Measurements from ENCODE around the gene RGS8. TPM values are rescaled to one million over a fixed set of nuclear protein-coding genes. Genes with fewer than 3 reads are reported as not detected.

Gene RGS8
- total RNA-seq, 1 donor from 2014 or later: 0.04 TPM

- no peak for TF ChIP-seq CTCF (IDR thresholded peaks at IDR 0.05; ENCODE audit: insufficient read depth, low read length, poor library complexity, severe bottlenecking)
- H3K4me3 ChIP-seq (ENCODE audit: low read depth, low read length): no peak overlapping the region
- H3K36me3 ChIP-seq (ENCODE audit: control insufficient read depth, insufficient read depth, low read length): no peaks in the 10 kb centered on the region
- no peaks in the 10 kb centered on the region for H3K27me3 ChIP-seq (ENCODE audit: control insufficient read depth, insufficient read depth, low read length)
- no peak for DNase-seq (ENCODE audit: low read depth)
These were observed 25.5 kb upstream of the RGS8 start for GRCh38 chr1:182709855-182710254.

- no peak for DNase-seq (ENCODE audit: low read depth)
- Histone ChIP-seq H3K4me3 (ENCODE audit: low read depth, low read length) (no peak overlapping the region), H3K36me3 (ENCODE audit: control insufficient read depth, insufficient read depth, low read length) (no peaks in the 10 kb centered on the region), H3K27me3 (ENCODE audit: control insufficient read depth, insufficient read depth, low read length) (no peaks in the 10 kb centered on the region)
- no peak for TF ChIP-seq CTCF (IDR thresholded peaks at IDR 0.05; ENCODE audit: insufficient read depth, low read length, poor library complexity, severe bottlenecking)
These were observed 24.9 kb upstream of the RGS8 start for GRCh38 chr1:182709225-182709764.

GRCh38 chr1:182707122-182707521 lies 22.7 kb upstream of the RGS8 start:
- Histone ChIP-seq H3K27me3 (ENCODE audit: control insufficient read depth, insufficient read depth, low read length) (no peaks in the 10 kb centered on the region), H3K36me3 (ENCODE audit: control insufficient read depth, insufficient read depth, low read length) (no peaks in the 10 kb centered on the region), H3K4me3 (ENCODE audit: low read depth, low read length) (no peak overlapping the region)
- no peak for TF ChIP-seq CTCF (IDR thresholded peaks at IDR 0.05; ENCODE audit: insufficient read depth, low read length, poor library complexity, severe bottlenecking)
- no peak for DNase-seq (ENCODE audit: low read depth)

GRCh38 chr1:182704677-182705076 lies 20.3 kb upstream of the RGS8 start:
- no peak for TF ChIP-seq CTCF (IDR thresholded peaks at IDR 0.05; ENCODE audit: insufficient read depth, low read length, poor library complexity, severe bottlenecking)
- H3K36me3 ChIP-seq (ENCODE audit: control insufficient read depth, insufficient read depth, low read length): no peaks in the 10 kb centered on the region
- H3K27me3 ChIP-seq (ENCODE audit: control insufficient read depth, insufficient read depth, low read length): no peaks in the 10 kb centered on the region
- no peak overlapping the region for H3K4me3 ChIP-seq (ENCODE audit: low read depth, low read length)
- no peak for DNase-seq (ENCODE audit: low read depth)

GRCh38 chr1:182703539-182703938 lies 19.2 kb upstream of the RGS8 start:
- Histone ChIP-seq H3K36me3 (ENCODE audit: control insufficient read depth, insufficient read depth, low read length) (no peaks in the 10 kb centered on the region), H3K4me3 (ENCODE audit: low read depth, low read length) (no peak overlapping the region), H3K27me3 (ENCODE audit: control insufficient read depth, insufficient read depth, low read length) (no peaks in the 10 kb centered on the region)
- no peak for DNase-seq (ENCODE audit: low read depth)
- no peak for TF ChIP-seq CTCF (IDR thresholded peaks at IDR 0.05; ENCODE audit: insufficient read depth, low read length, poor library complexity, severe bottlenecking)

- no peak for DNase-seq (ENCODE audit: low read depth)
- Histone ChIP-seq H3K4me3 (ENCODE audit: low read depth, low read length) (no peak overlapping the region), H3K36me3 (ENCODE audit: control insufficient read depth, insufficient read depth, low read length) (no peaks in the 10 kb centered on the region)
These were observed 18.6 kb upstream of the RGS8 start for GRCh38 chr1:182702826-182703524.

More at GRCh38 chr1:182702826-182703524, 18.6 kb upstream of the RGS8 start:
- TF ChIP-seq CTCF (IDR thresholded peaks at IDR 0.05; ENCODE audit: insufficient read depth, low read length, poor library complexity, severe bottlenecking): no peak
- H3K27me3 ChIP-seq (ENCODE audit: control insufficient read depth, insufficient read depth, low read length): no peaks in the 10 kb centered on the region
